HG03060 (cell line): ENCODE data around the gene RAB26.

ENCODE experiments used
- ATAC-seq: cut with Tn5 transposase; IDR thresholded peaks from one replicate; pipeline ENCODE4 v1.9.1; 2021; ENCODE audit warnings: low read depth, moderate number of reproducible peaks; ENCODE audit not compliant: unreplicated experiment

Gene RAB26

GRCh38 chr16:2176047-2176446 is 27.6 kb downstream of the RAB26 start:
- no peak for ATAC-seq

GRCh38 chr16:2177101-2177500 is 28.7 kb downstream of the RAB26 start:
- no peak for ATAC-seq

GRCh38 chr16:2177561-2177960 is 29.1 kb downstream of the RAB26 start:
- no peak for ATAC-seq

GRCh38 chr16:2178321-2179106 is 30.1 kb downstream of the RAB26 start:
- no peak for ATAC-seq

GRCh38 chr16:2179107-2179501 is 30.7 kb downstream of the RAB26 start:
- ATAC-seq = no peak

- ATAC-seq = no peak
These were observed 31.2 kb downstream of the RAB26 start for GRCh38 chr16:2179576-2179975.

- ATAC-seq = no peak
These were observed 32.0 kb downstream of the RAB26 start for GRCh38 chr16:2180461-2180860.

- no peak for ATAC-seq
These were observed 32.8 kb downstream of the RAB26 start for GRCh38 chr16:2180962-2181923.

GRCh38 chr16:2181952-2182351 is 33.5 kb downstream of the RAB26 start:
- ATAC-seq = no peak

GRCh38 chr16:2183671-2184070 is 35.2 kb downstream of the RAB26 start:
- ATAC-seq = no peak

- no peak for ATAC-seq
These were observed 35.9 kb downstream of the RAB26 start for GRCh38 chr16:2184346-2184745.

- ATAC-seq = no peak
These were observed 36.5 kb downstream of the RAB26 start for GRCh38 chr16:2184962-2185361.

GRCh38 chr16:2186064-2186463 is 37.6 kb downstream of the RAB26 start:
- no peak for ATAC-seq

GRCh38 chr16:2186505-2186904 is 38.1 kb downstream of the RAB26 start:
- no peak for ATAC-seq

- ATAC-seq = no peak
These were observed 38.8 kb downstream of the RAB26 start for GRCh38 chr16:2187212-2187611.

GRCh38 chr16:2188395-2188794 is 40.0 kb downstream of the RAB26 start:
- no peak for ATAC-seq

- ATAC-seq = no peak
These were observed 40.9 kb downstream of the RAB26 start for GRCh38 chr16:2189252-2189893.

GRCh38 chr16:2190002-2190658 is 41.7 kb downstream of the RAB26 start:
- ATAC-seq = no peak

GRCh38 chr16:2190659-2191445 is 42.4 kb downstream of the RAB26 start:
- ATAC-seq = no peak

- ATAC-seq = no peak
These were observed 43.0 kb downstream of the RAB26 start for GRCh38 chr16:2191446-2191706.
